NK-92 (cell line): ENCODE measurements around the gene CLEC2A.
"Not testable (repeated sequence)": the region's sequence is repeated elsewhere in the genome, so short reads cannot be mapped to it uniquely, and the experiment has no call there.

Experiments
- DNase-seq: peaks from one replicate; lab custom pipeline; 2025; ENCODE audit not compliant: unreplicated experiment; lab: John Stamatoyannopoulos, UW

Gene CLEC2A

DNA sequence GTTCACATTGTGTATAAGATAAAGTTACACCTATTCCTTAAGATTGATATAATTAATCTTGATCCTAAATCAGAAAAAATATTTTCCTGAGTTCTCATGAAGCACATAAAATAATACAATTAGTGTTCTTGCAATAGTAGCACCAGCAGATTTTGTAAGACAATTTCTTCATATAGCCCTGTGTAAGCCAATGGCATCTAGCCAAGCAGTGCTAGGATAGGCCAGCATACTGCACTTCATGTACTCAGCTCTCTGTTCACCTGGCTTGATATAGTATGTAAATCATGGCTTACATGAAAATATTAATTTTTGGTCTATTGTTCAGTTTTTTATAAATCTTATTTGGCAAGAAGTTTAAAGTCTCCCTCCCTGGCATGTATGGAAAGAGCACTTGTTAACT is 49.0 kb downstream of the CLEC2A start:
- no peak for DNase-seq

DNA sequence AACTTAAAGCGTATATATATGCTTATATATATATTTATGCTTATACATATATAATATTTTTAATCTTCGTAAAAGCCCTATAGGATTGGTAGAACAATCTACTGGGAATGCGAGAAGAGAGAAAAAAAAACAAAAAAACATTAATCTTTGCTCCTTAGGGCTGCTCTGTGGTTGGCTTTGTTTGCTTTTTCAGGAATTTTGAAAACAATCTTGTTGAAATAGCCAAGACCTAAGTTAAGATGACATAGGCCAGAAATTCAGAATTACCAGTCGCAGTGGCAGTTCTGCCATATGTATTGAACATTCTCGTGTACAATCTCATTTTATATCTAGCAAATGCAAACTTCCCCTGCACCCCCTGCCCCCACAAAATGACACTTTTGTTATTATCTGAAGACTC is 50.2 kb downstream of the CLEC2A start:
- DNase-seq = no peak

DNA sequence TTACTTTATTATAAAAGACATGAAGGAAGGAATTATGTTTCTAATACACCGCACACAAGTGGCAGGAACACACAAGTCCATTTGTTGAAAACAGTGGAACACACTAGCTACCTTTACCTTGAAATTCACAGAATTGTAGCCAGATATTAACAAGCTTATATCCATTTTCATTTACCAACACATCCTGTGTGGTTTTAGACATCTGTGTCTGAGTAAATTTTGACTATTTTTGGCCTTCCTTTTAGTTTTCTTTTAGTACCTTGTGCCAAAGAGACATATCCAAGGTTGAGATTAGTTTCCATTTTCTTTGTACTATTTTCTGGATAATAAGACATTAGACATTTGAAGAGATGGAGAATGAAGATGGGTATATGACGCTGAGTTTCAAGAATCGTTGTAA is 50.9 kb downstream of the CLEC2A start, which contains the start of gene KLRF2:
TSS of gene KLRF2 (plus strand) at position 244 of the 400 bp plus-strand sequence. CDS start at position 351, 107 bp downstream.
- DNase-seq = no peak

DNA sequence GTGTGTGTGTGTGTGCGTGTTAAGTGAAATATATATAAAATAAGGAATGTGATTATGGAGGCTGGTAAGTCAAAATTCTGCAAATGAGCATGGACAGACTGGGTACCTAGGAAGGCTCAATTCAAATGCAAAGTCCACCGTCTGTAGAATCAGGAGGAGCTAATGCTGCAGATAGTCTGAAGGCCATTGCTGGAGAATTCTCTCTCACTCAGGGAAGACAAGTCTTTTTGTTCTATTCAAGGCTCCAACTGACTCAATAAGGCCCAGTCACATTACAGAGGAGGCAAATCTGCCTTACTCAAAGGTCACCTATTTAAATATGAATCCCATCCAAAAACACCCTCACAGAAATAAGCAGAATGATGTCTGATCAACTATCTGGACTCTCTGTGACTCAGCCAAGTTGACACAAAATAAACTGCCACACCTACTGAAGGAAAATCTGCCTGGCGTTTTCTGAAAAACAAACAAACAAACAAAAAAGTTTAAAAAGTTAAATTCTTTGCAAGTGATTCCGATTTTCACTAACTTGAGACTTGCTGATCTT is 51.6 kb downstream of the CLEC2A start:
- DNase-seq = no peak

DNA sequence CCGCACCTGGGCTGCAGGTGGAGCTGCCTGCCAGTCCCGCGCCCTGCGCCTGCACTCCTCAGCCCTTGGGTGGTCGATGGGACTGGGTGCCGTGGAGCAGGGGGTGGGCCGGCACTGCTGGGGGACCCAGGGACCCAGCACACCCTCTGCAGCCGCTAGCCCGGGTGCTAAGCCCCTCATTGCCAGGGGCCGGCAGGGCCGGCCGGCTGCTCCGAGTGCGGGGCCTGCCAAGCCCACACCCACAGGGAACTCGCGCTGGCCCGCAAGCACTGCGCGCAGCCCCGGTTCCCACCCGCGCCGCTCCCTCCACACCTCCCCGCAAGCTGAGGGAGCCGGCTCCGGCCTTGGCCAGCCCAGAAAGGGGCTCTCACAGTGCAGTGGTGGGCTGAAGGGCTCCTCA is 56.0 kb downstream of the CLEC2A start:
- DNase-seq = not testable (repeated sequence)

DNA sequence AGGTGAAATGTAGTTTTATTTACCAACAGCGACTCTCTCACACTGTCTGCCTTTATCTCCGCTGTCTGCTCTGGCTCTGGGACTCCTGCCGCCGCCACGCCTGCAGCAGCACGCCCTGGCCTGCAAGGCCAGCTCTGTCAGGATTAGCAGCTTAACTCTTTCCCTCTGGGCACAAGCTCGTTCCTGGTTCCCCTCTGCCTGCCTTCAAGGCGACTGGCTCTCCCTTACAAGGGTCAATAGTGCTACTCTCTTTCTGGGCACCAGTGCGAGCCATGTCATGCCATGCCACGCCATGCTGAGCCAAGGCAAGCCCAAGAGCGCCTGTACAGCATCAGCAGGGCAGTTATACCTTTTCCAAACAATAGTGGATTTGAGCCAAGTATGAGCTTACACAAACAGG is 59.4 kb downstream of the CLEC2A start:
- no peak for DNase-seq

DNA sequence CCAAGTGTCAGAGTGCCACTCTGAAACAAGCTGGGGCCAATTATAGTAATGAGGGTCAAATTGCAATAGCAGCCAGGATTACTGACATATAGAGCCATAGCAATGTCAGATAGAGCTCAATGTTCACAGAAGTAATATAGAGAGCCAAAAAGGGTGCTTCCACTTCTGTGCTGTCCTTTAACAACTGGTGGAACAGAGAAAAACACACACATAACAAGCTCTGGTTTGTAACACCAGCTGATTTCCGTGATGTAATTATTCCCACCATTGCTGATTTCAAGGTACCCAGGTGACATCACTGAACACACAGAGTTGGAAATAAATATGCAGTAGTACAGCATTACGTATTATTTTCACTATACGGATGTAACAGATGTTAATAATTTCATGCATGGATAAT is 60.0 kb downstream of the CLEC2A start:
- no peak for DNase-seq

DNA sequence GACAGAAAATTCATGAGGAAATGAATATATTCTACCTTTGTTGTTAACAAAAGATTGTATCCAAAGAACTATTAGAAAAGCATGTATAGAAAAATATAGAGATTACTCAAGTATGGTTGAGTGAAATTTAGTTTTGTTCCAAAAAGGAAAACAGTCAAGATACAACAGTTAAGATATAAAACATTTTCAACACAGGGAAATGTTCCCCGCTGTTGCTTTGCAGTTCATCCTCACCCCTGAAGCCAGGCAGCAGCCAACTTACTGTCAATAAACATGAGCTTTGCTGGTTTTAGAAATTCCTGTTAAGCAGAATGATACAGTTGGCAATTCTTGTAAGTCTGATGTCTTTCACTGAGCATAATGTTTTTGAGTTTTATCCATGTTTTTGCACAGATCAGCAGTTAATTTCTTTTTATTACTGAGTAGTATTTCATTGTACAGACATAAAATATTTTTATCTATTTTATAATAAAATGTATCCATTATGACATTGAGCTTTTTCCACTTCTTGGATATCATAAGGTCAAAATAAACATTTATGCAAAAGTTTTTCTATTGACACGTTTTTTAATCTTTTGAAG is 61.8 kb downstream of the CLEC2A start:
- no peak for DNase-seq

DNA sequence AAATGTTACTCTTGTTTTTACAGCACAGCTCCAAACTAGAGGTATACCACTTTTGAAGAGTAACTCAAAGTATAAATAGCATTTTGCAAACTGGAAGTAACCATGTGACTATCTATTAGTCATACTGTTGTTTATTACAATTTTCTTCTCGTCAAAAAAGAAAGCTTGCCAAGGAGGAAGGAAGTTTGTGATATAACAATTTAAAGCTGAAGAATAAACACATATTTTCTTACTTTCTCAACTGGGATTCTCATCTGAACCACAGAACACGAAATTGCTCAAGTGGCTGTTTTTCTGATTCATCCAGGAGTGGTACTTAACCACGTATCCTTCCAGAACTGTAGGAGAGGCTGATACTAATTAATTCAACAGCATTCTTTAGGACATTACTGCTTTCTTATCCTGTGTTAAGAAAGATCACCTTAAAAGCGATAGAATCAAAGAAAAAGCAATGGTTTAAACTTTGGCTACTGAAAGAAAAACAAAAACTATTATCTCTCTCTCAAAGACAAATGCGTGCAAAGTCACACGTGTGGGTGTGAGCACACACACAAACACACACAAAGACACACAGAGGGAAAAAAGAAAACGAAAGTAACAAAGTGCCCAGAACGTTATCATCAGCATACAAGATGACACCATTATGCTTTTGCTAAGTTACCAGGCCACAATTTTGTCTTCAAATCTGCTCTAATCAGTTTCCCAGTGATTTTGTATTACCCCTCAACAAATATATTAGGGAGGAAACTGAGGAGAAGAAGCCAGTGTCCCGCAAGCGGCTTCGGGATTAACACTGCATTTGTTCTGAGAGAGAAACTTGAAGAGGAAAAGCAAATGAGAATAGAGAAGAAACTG is 62.6 kb downstream of the CLEC2A start, which contains the start of gene CLEC2B:
TSS of gene CLEC2B (minus strand) at position 48 of the 855 bp plus-strand sequence.
- no peak for DNase-seq

DNA sequence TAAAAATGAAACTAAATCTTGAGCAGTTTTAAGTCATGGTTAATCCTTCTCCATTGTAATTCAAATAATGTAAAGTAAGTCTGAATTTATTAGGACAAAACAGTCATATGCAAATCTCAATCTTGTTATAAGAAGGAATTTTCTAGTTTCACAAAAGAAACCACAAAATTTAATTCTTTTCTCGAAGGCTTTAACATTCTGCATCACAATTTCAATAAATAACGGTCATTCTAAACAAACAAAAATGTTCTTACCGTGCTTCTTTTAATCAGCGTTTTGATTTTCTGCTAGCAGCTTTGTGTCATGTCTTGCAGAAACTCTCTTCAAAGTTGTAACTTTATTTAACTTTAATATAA is 63.2 kb downstream of the CLEC2A start:
- no peak for DNase-seq

DNA sequence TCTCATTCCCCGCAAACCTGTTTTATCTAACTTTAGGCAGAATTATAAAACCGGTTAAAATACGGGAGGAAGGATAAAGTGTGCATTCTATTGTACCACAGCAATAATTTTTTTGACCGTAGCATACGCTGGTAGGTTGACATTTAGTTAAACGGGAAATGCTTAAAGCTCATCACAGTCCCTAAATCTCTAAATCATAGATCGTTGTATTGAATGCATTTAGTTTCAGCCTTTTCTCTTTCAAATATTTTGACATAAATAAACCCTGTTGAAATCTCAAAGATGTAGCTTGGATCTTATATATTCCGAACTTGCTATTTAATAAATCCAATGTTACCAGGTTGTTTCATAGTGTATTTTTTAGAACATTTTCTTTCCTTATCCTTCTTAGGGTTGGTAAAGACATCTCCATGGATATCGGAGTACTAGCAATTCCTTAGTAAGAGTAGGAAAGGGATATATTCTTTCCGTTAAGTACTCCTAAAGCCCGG is 63.8 kb downstream of the CLEC2A start:
- no peak for DNase-seq

DNA sequence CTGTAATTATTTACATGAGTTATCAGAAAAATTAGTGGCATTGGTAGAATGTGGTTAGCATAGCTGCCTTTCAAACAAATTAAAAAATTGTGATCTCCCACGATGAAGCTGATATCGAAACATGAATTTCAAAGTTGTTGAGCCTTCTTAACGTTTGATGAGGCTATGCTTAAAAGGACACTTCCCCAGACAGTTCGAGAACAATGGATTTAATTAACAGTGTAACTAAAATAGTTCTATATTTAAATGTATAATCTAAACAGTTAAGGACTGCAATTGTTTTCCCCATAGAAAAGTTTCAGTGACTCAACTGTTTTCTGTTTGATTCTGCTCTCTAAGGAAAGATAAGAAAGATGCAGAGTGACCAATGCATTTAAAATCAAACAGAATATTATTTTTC is 64.6 kb downstream of the CLEC2A start:
- no peak for DNase-seq

DNA sequence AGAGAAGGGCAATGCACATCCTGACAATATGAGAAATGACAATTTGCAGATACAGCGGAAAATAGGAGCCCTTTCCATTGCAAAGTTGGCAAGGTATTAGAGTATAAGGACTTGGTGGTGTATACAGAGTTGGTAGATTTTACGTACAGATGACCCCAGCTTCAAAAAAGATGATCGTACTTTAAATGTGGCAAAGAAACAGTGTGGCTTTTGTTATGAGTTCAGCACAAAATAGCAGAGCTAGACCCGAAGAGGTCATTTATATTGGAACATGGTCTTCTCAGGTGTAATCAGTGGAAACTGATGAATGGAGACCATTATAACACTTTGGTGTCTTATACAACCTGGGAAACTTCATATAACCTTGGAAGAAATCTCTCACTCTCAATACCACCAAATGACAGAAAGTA is 65.3 kb downstream of the CLEC2A start:
- DNase-seq = no peak

DNA sequence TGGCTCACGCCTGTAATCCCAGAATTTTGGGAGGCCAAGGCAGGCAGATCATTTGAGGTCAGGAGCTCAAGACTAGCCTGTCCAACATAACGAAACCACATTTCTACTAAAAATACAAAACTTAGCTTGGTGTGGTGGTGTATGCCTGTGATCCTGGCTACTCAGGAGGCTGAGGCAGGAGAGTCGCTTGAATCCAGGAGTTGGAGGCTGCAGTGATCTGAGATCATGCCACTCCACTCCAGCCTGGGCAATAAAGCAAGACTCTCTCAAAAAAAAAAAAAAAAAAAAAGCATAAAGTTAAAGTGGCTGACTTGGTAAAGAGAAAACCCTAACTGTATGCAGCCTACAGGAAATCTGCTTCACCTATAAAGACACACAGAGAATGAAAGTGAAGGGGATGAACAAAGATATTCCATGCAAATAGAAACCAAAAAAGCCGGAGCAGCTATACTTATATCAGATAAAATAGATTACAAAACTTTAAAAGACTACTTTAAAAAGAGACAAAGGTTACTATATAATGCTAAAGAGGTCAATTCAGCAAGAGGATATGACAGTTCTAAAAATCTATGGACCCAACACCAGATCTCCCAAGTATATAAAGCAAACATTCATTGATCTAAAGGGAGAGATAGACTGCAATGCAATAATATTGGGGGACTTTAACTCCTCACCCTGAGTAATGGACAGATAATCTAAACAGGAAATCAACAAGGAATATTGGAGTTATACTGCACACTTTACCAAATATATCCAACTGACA is 67.1 kb downstream of the CLEC2A start:
- DNase-seq = no peak
